GF-D8 (cell line): ENCODE results near the gene IRF7.

ENCODE experiments used
- DNase-seq: peaks from one replicate; lab custom pipeline; 2025; lab: John Stamatoyannopoulos, UW

IRF7 gene

DNA sequence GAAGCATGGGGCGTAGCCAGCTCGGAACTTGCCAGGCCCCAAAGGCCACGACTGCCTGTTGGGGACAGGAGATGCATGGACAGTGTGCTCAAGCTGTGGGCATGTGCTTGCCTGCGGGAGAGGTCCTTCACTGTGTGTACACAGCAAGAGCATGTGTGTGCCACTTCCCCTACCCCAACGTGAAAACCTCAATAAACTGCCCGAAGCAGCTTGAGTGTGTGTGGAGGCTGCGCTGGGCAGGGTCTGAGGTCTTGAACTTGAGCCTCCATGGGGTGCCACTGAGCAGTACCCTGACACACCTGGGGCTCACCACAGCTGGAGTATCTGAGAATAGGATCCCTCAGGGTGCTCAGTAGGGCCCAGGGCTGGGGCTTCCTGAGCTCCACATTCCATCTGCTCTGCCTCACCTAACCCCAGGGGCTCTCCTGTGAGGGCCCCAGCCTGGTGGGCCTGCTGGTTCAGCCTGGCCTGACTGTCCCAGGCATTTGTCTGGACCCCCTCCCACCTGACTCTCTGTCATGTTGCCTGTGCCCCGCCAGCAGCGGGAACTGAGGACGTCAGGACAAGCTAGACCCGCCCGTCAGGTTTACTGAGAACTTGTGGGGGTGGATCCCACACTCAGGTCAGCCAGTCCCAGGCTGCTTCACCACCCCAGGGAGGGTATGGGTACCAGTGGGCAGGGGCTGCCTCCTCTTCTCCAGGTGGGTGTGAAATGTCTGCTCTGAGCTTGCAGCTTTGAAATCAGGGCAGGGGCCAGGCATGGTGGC, 51.8 kb downstream of the IRF7 start:
- no peak for DNase-seq

DNA sequence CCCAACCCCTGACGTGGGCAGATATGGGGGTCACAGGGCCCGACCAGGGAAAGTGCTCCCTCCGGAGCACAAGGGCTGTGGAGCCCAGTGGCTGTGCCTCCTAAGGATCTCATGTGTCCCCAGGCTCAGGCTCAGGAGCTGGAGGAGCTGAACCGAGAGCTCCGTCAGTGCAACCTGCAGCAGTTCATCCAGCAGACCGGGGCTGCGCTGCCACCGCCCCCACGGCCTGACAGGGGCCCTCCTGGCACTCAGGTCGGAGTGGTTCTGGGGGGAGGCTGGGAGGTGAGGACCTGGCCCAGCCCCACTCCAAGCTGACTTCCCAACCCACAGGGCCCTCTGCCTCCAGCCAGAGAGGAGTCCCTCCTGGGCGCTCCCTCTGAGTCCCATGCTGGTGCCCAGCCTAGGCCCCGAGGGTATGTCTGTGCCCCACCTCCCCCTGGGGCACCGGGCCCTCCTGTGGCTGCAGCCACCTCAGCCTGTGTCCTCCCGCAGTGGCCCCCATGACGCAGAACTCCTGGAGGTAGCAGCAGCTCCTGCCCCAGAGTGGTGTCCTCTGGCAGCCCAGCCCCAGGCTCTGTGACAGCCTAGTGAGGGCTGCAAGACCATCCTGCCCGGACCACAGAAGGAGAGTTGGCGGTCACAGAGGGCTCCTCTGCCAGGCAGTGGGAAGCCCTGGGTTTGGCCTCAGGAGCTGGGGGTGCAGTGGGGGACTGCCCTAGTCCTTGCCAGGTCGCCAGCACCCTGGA, 52.5 kb downstream of the IRF7 start:
- no peak for DNase-seq
